ENCODE measurements around the gene SGTA.

Gene SGTA

GRCh38 chr19:2766594-2767372 is 16.3 kb downstream of the SGTA start:
- TF ChIP-seq ZFX (IDR thresholded peaks at IDR 0.05; ENCODE audit: borderline replicate concordance) (no peak), CTCF (IDR thresholded peaks at IDR 0.05) (no peak)
- H3K27ac ChIP-seq, result no peak overlapping the region

DNA sequence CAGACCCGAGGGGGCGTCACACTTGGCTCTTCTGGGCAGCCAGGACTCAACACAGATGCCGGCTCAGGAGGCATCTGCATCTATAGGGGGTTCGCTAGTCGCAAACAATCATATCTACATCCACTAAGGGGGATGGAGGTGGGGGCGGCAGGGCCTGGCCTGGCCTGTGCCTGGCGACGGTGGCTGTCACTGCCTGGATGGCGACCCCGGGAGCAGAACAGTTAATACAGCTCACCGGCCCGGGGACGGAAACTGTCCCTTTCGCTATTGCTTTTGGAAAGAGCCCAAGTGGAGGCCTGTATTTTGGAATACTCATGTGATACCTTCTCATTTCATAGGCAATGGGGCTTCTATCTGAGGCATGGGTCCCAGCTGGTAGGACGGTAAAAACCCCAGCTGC is 17.7 kb downstream of the SGTA start:
- no peak overlapping the region for H3K27ac ChIP-seq
- TF ChIP-seq ZFX (IDR thresholded peaks at IDR 0.05; ENCODE audit: borderline replicate concordance), result no peak
- no peak for TF ChIP-seq CTCF (IDR thresholded peaks at IDR 0.05)

- no peak overlapping the region for H3K27ac ChIP-seq
- TF ChIP-seq CTCF (IDR thresholded peaks at IDR 0.05) (no peak), ZFX (IDR thresholded peaks at IDR 0.05; ENCODE audit: borderline replicate concordance) (no peak)
These were observed 18.1 kb downstream of the SGTA start for GRCh38 chr19:2764945-2765344.

DNA sequence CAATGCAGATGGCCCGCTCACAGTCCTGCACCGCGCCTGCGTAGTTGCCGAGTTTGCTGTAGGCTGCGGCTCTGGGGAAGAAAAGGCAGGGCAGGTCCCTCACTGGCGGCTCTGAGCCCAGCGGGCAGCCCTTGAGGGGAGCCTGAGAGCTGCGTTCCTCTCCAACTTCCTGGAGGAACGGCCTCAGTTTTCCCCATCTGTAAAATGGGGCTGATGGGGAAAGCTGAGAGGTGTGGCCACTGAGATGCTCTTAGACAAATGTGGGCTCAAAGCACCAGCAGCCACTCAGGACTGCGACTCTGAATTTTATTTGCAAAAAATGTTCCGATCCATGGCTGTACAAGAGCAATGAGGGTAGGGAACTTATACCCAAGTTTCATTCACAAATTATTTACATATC is 19.4 kb downstream of the SGTA start:
- TF ChIP-seq ZFX (IDR thresholded peaks at IDR 0.05; ENCODE audit: borderline replicate concordance), result no peak
- TF ChIP-seq CTCF (IDR thresholded peaks at IDR 0.05), result no peak
- H3K27ac ChIP-seq, result no peak overlapping the region

- no peak overlapping the region for H3K27ac ChIP-seq
- TF ChIP-seq CTCF (IDR thresholded peaks at IDR 0.05) (no peak), ZFX (IDR thresholded peaks at IDR 0.05; ENCODE audit: borderline replicate concordance) (no peak)
These were observed 20.1 kb downstream of the SGTA start for GRCh38 chr19:2762783-2763496.

DNA sequence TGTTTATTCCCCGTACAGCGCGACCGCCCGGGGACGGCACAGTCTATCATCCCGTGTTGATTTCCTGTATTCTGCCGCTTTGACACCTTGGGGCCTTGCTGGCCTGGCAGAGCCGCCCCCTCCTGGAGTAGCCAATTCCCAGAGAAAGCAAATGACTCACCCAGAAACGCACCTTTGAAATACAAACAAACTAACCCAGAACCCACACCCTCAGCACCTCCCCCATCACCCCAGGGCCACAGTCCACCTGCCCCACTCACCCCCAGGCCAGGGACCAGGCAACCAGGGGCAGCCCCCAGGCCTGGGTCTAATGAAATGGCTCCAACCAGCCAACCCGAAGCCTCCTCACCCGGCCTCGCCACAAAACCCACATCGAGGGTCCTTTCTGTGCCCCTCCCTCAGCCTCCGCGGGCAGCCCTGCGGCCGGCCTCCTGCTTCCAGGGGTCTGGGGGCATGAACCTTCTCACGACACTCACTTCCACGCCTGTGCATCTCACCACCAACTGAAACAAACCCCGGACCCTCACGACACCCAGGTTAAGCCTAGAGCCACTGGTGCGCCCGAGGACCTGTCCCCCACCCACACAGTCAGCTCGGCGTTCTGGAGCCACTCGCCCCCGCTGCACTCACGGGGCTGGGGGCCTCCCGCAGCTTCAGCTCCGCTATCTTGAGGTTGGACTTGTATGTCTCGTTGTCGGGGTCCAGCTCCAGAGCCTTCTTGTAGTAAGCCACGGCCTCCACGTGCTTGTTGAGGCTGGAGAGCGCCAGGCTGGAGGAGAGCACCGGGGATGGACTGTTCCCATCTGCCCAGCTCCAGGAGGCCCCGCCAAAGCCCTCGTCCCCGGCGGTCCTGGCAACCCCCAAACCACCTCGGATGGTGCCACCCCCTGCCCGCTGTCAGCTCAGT is 20.9 kb downstream of the SGTA start:
- no peak overlapping the region for H3K27ac ChIP-seq
- TF ChIP-seq CTCF (IDR thresholded peaks at IDR 0.05), result no peak
- no peak for TF ChIP-seq ZFX (IDR thresholded peaks at IDR 0.05; ENCODE audit: borderline replicate concordance)
